Stimulated activated CD8-positive, alpha-beta memory T cell treated with anti-CD3 and anti-CD28 coated beads, Interleukin-15, amount 100 ng/mL, for 48 hours (primary cell): ENCODE measurements around the gene PXT1.
"Not testable (repeated sequence)": the region's sequence is repeated elsewhere in the genome, so short reads cannot be mapped to it uniquely, and the experiment has no call there.

Experiments used
- DNase-seq, 2 donors: peaks; one replicate each; pipeline ENCODE4 v3.0.0-alpha.2; 2020; ENCODE audit warnings: low read depth in 2 of 2

Gene PXT1

GRCh38 chr6:36444470-36444869, 1.8 kb upstream of the PXT1 start:
- no peak for DNase-seq

DNA sequence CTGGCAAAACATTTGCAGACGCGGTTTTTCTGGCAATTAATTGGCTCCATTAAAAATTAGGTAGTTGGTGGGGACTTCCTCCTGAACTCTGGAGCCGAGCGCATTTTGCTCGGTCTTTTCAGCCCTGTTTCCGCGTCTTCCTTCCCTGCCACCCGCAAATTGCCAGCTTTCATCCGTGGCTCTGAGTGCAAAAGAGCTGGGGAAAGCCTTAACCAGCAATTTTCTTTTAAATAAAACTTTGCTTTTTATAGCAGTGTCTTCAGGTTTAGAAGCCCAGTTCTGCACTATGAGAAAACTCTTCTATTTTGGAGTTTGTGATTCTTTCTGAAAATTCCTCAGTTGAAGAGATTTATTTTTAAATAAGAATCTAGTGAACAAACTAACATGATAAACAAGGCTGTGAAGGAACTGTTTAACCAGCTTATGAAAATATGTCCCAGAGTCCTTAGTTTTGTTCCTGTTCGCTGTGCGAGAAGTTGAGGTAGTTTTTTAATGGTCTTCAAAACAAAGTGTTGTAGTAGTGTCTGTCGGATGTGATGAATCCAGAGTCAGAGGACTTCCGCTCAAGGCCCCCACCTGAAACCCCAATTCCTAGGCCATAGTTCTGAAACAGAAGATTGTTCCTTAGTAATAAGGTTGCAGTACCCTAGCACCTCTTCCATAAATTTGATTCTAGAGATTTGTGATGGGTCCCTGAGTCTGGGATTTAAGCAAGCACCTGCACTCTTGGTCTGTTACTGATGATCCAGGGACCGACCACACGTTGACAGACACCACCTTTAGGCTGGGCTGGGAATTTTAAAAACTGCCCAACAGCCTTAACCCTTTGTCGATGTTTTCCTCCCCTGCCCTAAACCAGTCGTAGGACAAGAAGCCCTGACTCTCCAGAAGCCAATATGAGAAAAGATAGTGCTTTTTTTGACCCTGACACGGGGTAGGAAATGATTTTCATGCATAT, 1.1 kb upstream of the PXT1 start:
- no peak for DNase-seq

DNA sequence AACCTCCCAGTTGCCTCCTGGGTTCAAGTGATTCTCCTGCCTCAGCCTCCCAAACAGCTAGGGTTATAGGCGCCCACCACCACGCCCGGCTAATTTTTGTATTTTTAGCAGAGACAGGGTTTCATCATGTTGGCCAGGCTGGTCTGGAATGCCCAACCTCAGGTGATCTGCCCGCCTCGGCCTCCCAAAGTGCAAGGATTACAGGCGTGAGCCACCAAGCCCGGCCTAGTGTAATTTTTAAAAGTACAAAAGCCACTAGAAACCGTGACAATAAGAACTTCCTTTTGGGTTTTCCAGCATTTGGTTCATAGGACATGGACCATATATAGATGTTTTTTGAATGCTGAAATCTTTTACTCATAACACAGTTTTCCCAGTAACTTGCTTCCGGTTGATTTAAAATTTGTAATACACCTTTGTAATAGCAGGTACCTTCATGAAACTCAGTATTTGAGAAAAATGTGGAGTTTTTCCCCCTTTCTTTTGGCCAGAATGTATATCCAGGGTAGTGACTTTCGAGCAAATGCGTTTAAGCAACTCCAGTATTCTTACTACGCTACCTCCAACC, 467 bp downstream of the PXT1 start:
- DNase-seq: no peak

DNA sequence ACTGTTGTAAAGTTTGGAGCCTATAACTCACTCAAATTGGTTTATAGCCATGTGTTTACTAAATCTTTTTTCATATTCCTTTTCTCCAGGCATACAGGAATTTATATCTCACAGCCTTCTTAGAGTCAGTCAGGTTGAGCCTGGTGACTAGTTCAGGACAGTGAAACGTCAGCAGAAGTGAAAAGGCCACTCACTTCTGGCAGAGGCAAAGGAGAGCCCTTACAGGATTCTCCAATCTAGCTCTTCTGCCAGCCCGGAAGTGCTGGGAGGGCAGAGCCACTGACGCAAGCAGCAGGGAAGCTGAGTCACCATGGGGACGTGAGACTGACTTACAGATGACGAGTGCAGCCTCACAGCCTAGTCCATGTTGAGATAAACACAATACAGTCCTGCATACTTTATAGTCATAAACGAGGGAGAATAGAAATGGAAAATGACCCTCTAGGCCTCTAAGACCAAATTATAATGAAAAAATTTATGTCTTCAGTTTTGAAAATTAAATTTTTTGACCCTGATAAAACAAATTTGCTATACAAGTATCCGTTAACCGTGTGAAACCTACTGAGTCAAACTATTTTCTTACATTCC, 1.3 kb downstream of the PXT1 start:
- DNase-seq: peak; percentile 79 to 86

- DNase-seq: no peak
Observed at GRCh38 chr6:36436466-36436865, 6.2 kb downstream of the PXT1 start.

GRCh38 chr6:36432151-36432671, 10.4 kb downstream of the PXT1 start:
- DNase-seq: no peak

- DNase-seq: no peak
Observed at GRCh38 chr6:36431197-36431596, 11.5 kb downstream of the PXT1 start.

- no peak for DNase-seq
Observed at GRCh38 chr6:36430351-36430750, 12.3 kb downstream of the PXT1 start.

DNA sequence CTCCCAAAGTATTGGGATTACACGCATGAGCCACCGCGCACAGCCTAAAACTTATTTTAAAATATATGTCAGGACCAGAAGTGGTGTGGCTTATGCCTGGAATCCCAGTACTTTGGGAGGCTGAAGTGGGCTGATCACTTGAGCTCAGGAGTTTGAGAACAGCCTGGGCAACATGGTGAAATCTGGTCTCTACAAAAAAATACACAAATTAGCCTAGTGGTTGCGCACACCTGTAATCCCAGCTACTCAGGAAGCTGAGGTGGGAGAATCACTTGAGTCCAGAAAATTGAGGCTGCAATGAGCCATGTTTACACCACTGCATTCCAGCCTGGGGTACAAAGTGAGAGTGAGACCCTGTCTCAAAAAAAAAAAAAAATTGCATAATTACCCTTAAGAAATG, 13.7 kb downstream of the PXT1 start:
- no peak for DNase-seq

DNA sequence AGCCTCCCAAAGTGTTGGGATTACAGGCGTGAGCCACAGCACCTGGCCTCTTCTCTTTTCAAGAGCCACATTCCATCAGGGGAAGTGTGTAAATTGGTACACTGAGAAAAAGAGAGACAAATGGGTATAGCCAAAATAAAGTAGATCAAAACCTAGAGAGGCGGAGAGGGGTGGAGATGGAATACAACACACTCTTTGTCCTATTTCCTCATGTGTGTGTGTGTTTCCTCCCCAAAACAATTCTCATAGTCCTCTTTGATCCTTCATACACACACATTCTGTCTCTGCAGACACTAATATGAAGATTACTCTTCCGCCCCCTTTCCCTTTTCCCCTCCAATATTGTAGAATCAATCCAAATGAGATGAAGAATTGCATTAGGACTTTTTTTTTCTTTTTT, 16.0 kb downstream of the PXT1 start:
- no peak for DNase-seq

- peak; percentile 96 to 97 for DNase-seq
Observed at GRCh38 chr6:36423101-36423824, 19.4 kb downstream of the PXT1 start.

DNA sequence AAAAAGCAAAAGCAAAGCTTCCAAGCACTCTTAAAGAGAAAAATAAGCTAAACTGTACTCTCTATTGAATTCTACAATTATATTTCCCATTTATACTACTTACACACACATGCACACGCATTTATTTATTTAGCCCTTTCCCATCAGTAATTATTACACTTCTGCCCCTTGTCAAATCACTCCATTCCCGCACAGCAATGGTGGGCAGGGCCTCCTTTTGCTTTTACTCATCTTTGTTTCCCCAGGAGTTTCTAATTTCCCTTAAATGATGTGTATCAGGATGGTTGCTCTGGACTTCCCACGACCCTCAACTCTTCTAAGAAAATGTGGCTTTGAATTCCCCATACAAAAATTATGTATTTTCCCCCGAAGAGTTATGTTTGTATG, 19.9 kb downstream of the PXT1 start:
- no peak for DNase-seq

DNA sequence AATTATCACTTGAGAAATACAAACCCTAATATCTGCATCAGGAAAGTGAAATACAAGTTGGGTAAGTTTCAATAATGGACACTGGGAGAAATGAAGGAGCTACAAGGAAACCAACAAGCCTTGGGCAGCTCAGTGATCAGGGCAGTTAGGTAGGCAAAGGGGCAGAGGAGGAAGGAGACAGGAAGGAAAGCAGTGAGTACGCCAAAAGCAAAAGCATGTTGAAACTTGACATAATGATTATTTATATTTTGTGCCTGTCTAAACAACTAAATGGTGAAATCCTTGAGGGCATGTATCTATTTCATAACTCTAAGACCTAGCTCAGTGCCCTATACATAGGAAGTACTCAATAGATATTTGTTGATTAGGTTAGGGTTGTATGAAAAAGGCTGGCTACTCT, 23.3 kb downstream of the PXT1 start:
- no peak for DNase-seq

GRCh38 chr6:36418558-36418957, 24.1 kb downstream of the PXT1 start:
- DNase-seq: no peak

GRCh38 chr6:36414481-36414880, 28.2 kb downstream of the PXT1 start:
- DNase-seq: no peak

- no peak for DNase-seq
Observed at GRCh38 chr6:36413489-36414480, 28.9 kb downstream of the PXT1 start.

GRCh38 chr6:36409718-36410117, 32.9 kb downstream of the PXT1 start:
- not testable (repeated sequence) for DNase-seq

DNA sequence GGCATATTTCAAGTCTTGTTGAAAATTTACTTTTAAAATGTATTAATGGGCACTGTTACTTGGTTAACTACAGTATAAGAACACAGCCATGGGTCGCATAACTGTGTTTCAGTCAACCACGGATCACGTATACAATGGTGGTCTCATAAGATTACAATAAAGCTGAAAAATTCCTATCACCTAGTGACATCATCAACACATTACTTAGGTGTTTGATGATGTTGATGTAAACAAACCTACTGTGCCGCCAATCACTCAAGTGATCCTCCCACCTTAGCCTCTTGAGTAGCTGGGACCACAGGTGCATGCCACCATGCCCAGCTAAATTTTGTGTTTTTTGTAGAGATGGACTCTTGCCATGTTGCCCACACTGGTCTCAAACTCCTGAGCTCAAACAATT, 38.5 kb downstream of the PXT1 start:
- DNase-seq: no peak

DNA sequence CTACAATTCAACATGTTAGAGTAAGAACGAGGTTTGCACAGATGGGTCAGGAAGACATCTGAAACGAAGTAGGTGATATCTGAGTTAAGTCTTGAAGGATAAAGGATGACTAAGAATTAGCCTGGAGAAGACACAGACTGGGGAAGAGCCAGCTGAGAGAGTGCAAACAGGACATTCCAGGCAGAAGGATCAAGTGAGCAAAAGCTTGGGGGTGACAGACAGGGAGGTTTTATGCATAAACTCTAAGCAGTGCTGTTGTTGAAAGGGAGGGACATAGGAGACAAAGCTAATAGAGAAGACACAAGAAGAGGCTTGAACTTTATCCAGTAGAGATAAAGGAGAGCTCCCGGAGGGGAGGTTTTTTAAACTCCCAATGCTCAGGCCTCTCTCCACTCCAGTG, 40.2 kb downstream of the PXT1 start:
- no peak for DNase-seq

- DNase-seq: no peak
Observed at GRCh38 chr6:36399970-36400369, 42.7 kb downstream of the PXT1 start.

DNA sequence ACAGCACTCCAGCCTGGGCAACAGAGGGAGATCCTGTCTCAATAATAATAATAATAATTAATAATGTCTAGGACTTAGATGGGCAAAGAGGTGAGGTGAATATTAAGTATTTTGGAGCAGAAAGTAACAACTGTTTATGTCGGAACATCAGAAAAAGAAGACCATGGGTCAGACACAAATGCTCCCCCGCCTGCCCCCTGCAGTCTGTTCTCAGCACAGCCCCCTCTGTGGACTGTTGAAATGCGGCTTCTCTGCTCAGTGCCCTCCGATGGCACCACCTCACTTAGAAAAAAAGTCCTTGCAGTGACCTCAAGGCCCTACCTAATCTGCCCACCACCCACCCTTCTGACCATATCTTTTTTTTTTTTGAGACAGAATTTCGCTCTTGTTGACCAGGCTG, 50.0 kb downstream of the PXT1 start:
- DNase-seq: no peak
